H1 (cell line): ENCODE results near the gene ZSWIM6. TPM values are rescaled to one million over a fixed set of nuclear protein-coding genes. Genes with fewer than 3 reads are reported as not detected.

Experiments used
- CTCF ChIA-PET: fragments of 300-600 bp; sonication (Branson Sonifier 250); formaldehyde crosslinking; loops from one replicate; lab custom pipeline; 2021; ENCODE audit not compliant: partially characterized antibody; lab: Charles Lee
- POLR2A ChIA-PET: fragments of 300-600 bp; sonication (Branson Sonifier 250); formaldehyde crosslinking; loops from one replicate; lab custom pipeline; 2021; ENCODE audit warnings: inconsistent platforms; ENCODE audit not compliant: partially characterized antibody; lab: Charles Lee
- DNase-seq, 2 experiments: peaks; one replicate each; pipeline versions ENCODE4 v3.0.0 to v3.0.0-alpha.2; 2010 to 2022; ENCODE audit warnings: low spot score in 2 of 2, low read depth in 1 of 2, mixed read lengths in 1 of 2
- FAIRE-seq: peaks from 2 replicates; lab custom pipeline; 2011; peaks lifted over from hg19 to GRCh38; lab: Jason Lieb, UNC
- H2AFZ ChIP-seq: 2 replicates; pipeline ENCODE4 v1.8.1; 2012; ENCODE audit warnings: low read length, inconsistent platforms
- H2AK5ac ChIP-seq: 2 replicates; pipeline ENCODE4 v1.6.1; 2013; ENCODE audit warnings: low read depth, low read length
- H2BK120ac ChIP-seq: replicated peaks from 2 replicates; pipeline ENCODE3; 2013; ENCODE audit warnings: low read depth, low read length, inconsistent platforms
- H2BK12ac ChIP-seq: 2 replicates; pipeline ENCODE4 v1.6.1; 2013; ENCODE audit warnings: low read depth, low read length
- H2BK15ac ChIP-seq: 2 replicates; pipeline ENCODE4 v1.6.1; 2013; ENCODE audit warnings: low read length
- H2BK20ac ChIP-seq: 2 replicates; pipeline ENCODE4 v1.6.1; 2013; ENCODE audit warnings: low read length
- H2BK5ac ChIP-seq: 2 replicates; pipeline ENCODE4 v1.6.1; 2013; ENCODE audit warnings: low read depth, low read length
- H3K14ac ChIP-seq: 2 replicates; pipeline ENCODE4 v1.6.1; 2013; ENCODE audit warnings: inconsistent platforms; ENCODE audit not compliant: insufficient read length
- H3K18ac ChIP-seq: 2 replicates; pipeline ENCODE4 v1.6.1; 2013; ENCODE audit warnings: low read length; ENCODE audit errors: extremely low read depth
- H3K23ac ChIP-seq: 2 replicates; pipeline ENCODE4 v1.6.1; 2013; ENCODE audit warnings: inconsistent platforms; ENCODE audit not compliant: insufficient read length
- H3K23me2 ChIP-seq: 2 replicates; pipeline ENCODE4 v1.6.1; 2013; ENCODE audit warnings: low read depth, low read length
- H3K27ac ChIP-seq: 2 replicates; pipeline ENCODE4 v1.6.1; 2011; ENCODE audit warnings: low read depth, low read length, inconsistent platforms
- H3K27me3 ChIP-seq, 4 experiments: replicated peaks in 1 of 4; 1 replicate in 1 of 4; 2 replicates in 3 of 4; pipeline versions ENCODE4 v1.6.1 to v1.8.1; 2011 to 2013; ENCODE audit warnings: low read length in 3 of 4, mild to moderate bottlenecking in 3 of 4, inconsistent platforms in 2 of 4, mixed read lengths in 2 of 4, moderate library complexity in 1 of 4; ENCODE audit not compliant: control insufficient read depth in 3 of 4, insufficient read depth in 3 of 4; ENCODE audit errors: extremely low read depth in 1 of 4
- H3K36me3 ChIP-seq, 4 experiments: 2 replicates each; pipeline versions ENCODE4 v1.6.1 to v1.8.1; 2011 to 2013; ENCODE audit warnings: mild to moderate bottlenecking in 4 of 4, low read length in 3 of 4, moderate library complexity in 2 of 4, control low read depth in 1 of 4, inconsistent platforms in 1 of 4; ENCODE audit not compliant: insufficient read depth in 4 of 4, control insufficient read depth in 2 of 4
- H3K4ac ChIP-seq: replicated peaks from 2 replicates; pipeline ENCODE3; 2013; ENCODE audit warnings: low read length, low read depth, mixed read lengths, inconsistent platforms; ENCODE audit not compliant: insufficient read length
- H3K4me1 ChIP-seq, 4 experiments: replicated peaks in 1 of 4; 1 replicate in 1 of 4; 2 replicates in 3 of 4; pipeline versions ENCODE4 v1.6.1 to v1.8.1; 2011 to 2013; ENCODE audit warnings: low read length in 3 of 4, inconsistent platforms in 2 of 4, mixed read lengths in 1 of 4; ENCODE audit not compliant: insufficient read depth in 4 of 4, control insufficient read depth in 3 of 4
- H3K4me2 ChIP-seq, 2 experiments: 2 replicates each; pipeline versions ENCODE4 v1.6.1 to v1.8.1; 2011 to 2013; ENCODE audit warnings: low read depth in 2 of 2, low read length in 2 of 2, control low read depth in 1 of 2, inconsistent platforms in 1 of 2, mild to moderate bottlenecking in 1 of 2; ENCODE audit not compliant: insufficient read depth in 1 of 2
- H3K4me3 ChIP-seq, 4 experiments: fragments of 200-600, 300-600 bp in 1 of 4; sonication (generic), shearing (Covaris generic), sonication (Bioruptor Twin) in 1 of 4; 2 replicates each; pipeline versions ENCODE4 v1.5.1 to v1.8.1; 2011 to 2016; ENCODE audit warnings: low read length in 4 of 4, low read depth in 3 of 4, control low read depth in 2 of 4, inconsistent platforms in 2 of 4, mild to moderate bottlenecking in 2 of 4, mixed read lengths in 1 of 4, moderate library complexity in 1 of 4; ENCODE audit not compliant: insufficient read depth in 2 of 4; ENCODE audit errors: extremely low read depth in 1 of 4
- H3K56ac ChIP-seq: replicated peaks from 2 replicates; pipeline ENCODE3; 2013; ENCODE audit warnings: low read depth, mild to moderate bottlenecking, mixed read lengths, low read length, inconsistent platforms; ENCODE audit not compliant: insufficient read length
- H3K79me1 ChIP-seq: 2 replicates; pipeline ENCODE4 v1.6.1; 2013; ENCODE audit warnings: low read depth, low read length, control low read depth
- H3K79me2 ChIP-seq, 2 experiments: 2 replicates each; pipeline versions ENCODE4 v1.6.1 to v1.8.1; 2012 to 2013; ENCODE audit warnings: low read length in 2 of 2, mild to moderate bottlenecking in 2 of 2, inconsistent platforms in 1 of 2; ENCODE audit not compliant: insufficient read depth in 2 of 2, control insufficient read depth in 1 of 2
- H3K9ac ChIP-seq, 4 experiments: replicated peaks in 1 of 4; 1 replicate in 1 of 4; 2 replicates in 3 of 4; pipeline versions ENCODE4 v1.6.1 to v1.8.1; 2011 to 2013; ENCODE audit warnings: low read depth in 3 of 4, low read length in 3 of 4, control low read depth in 2 of 4, mild to moderate bottlenecking in 2 of 4, moderate library complexity in 2 of 4, inconsistent platforms in 1 of 4; ENCODE audit errors: extremely low read depth in 1 of 4
- H3K9me3 ChIP-seq, 2 experiments: 2 replicates each; pipeline versions ENCODE4 v1.6.1 to v1.8.1; 2012 to 2013; ENCODE audit warnings: mild to moderate bottlenecking in 2 of 2, moderate library complexity in 2 of 2, control low read depth in 1 of 2, inconsistent platforms in 1 of 2, low read depth in 1 of 2, low read length in 1 of 2, mixed read lengths in 1 of 2; ENCODE audit not compliant: insufficient read depth in 2 of 2
- H4K20me1 ChIP-seq, 2 experiments: replicated peaks in 1 of 2; 2 replicates each; pipeline versions ENCODE3 to v1.8.1; 2011 to 2013; ENCODE audit warnings: inconsistent platforms in 2 of 2, low read length in 2 of 2, mild to moderate bottlenecking in 1 of 2; ENCODE audit not compliant: insufficient read depth in 2 of 2, control insufficient read depth in 1 of 2
- H4K5ac ChIP-seq: 2 replicates; pipeline ENCODE4 v1.6.1; 2013; ENCODE audit warnings: low read length, low read depth, mixed read lengths, inconsistent platforms; ENCODE audit not compliant: insufficient read length
- H4K8ac ChIP-seq: 2 replicates; pipeline ENCODE4 v1.8.0; 2013; ENCODE audit warnings: mild to moderate bottlenecking, moderate library complexity, low read length, inconsistent platforms; ENCODE audit not compliant: insufficient read depth; ENCODE audit errors: extremely low read depth
- H4K91ac ChIP-seq: replicated peaks from 2 replicates; pipeline ENCODE3; 2013; ENCODE audit warnings: low read length, mixed read lengths, inconsistent platforms; ENCODE audit not compliant: insufficient read length
- CTCF ChIP-seq, 3 experiments: IDR thresholded peaks; 1 replicate in 2 of 3; 2 replicates in 1 of 3; pipeline versions ENCODE4 v1.5.1 to v1.6.1; 2011; ENCODE audit warnings: low read length in 3 of 3, mild to moderate bottlenecking in 3 of 3, inconsistent platforms in 2 of 3, low read depth in 1 of 3, moderate library complexity in 1 of 3; ENCODE audit not compliant: insufficient read depth in 1 of 3; ENCODE audit errors: control extremely low read depth in 1 of 3
- HDAC2 ChIP-seq, 2 experiments: fragments of 300-600 bp in 1 of 2; sonication (generic) in 1 of 2; IDR thresholded peaks; 2 replicates each; pipeline ENCODE4 v1.6.1; 2011 to 2012; ENCODE audit warnings: low read depth in 2 of 2, low read length in 2 of 2, mild to moderate bottlenecking in 2 of 2, moderate library complexity in 2 of 2, borderline replicate concordance in 1 of 2, inconsistent platforms in 1 of 2
- KDM1A ChIP-seq: fragments of 200-600, 300-600 bp; sonication (generic); IDR thresholded peaks from 2 replicates; pipeline ENCODE4 v1.7.1; 2016; ENCODE audit warnings: mild to moderate bottlenecking, low read length, borderline replicate concordance
- RBBP5 ChIP-seq: IDR thresholded peaks from 2 replicates; pipeline ENCODE4 v1.7.1; 2012; ENCODE audit warnings: low read depth, mild to moderate bottlenecking, inconsistent platforms, low read length, moderate library complexity, borderline replicate concordance
- SIN3A ChIP-seq, 2 experiments: IDR thresholded peaks in 1 of 2; conservative IDR thresholded peaks in 1 of 2; 2 replicates each; pipeline ENCODE4 v1.6.1; 2011 to 2012; ENCODE audit warnings: low read length in 2 of 2, improper control_type of control experiment in 1 of 2, low read depth in 1 of 2, mild to moderate bottlenecking in 1 of 2
- SIX5 ChIP-seq: IDR thresholded peaks from 2 replicates; pipeline ENCODE4 v1.6.1; 2011; ENCODE audit warnings: mild to moderate bottlenecking, low read depth, low read length
- TCF12 ChIP-seq: IDR thresholded peaks from 2 replicates; pipeline ENCODE4 v1.6.1; 2011; ENCODE audit warnings: low read depth, mild to moderate bottlenecking, low read length
- WGBS, 2 experiments: shearing (Covaris generic) in 1 of 2; methylation state at CpG; one replicate each; pipeline versions ENCODE4 v1.1.6 to v1.1.7; 2013 to 2015; ENCODE audit warnings: low lambda C conversion rate in 2 of 2, mixed read lengths in 2 of 2, inconsistent platforms in 1 of 2, low coverage in 1 of 2, missing lambda C conversion rate in 1 of 2; ENCODE audit not compliant: insufficient replicate concordance in 2 of 2, insufficient coverage in 1 of 2, insufficient read length in 1 of 2; ENCODE audit errors: extremely low coverage in 1 of 2, missing lambda C conversion rate in 1 of 2; 5-methylcytosine and 5-hydroxymethylcytosine counted together
- polyA plus RNA-seq, 7 experiments: library from polyadenylated mRNA; depleted of rRNA in 3 of 7; stranded (reverse) in 5 of 7; unstranded in 2 of 7; fragments of >200 nt in 5 of 7; fragments of 200-250 nt in 2 of 7; gene quantifications; 1 replicate in 5 of 7; 2 replicates in 1 of 7; 4 replicates in 1 of 7; pipeline versions ENCODE4 v1.2.1 to v1.2.3, GENCODE V29; 2011 to 2013; ENCODE audit warnings: missing spikeins in 2 of 7, mixed read lengths in 2 of 7
- total RNA-seq: library from RNA; stranded (reverse); fragmentation: NEBNext Ultra II Directional; extraction: Animal tissue kit (Norgen Biotek cat#: 25700); gene quantifications from 2 replicates; pipeline ENCODE4 v1.2.1, GENCODE V29; 2021

ZSWIM6 gene
- total and polyA plus RNA-seq, 2 of the 8 experiments (the other 6 are each of a cell fraction or from before 2014, with no cell fraction given) = 7.9 to 12.4 TPM

- no peak overlapping the region for H3K56ac ChIP-seq
- H3K27ac ChIP-seq = no peak overlapping the region
- no peaks in the 10 kb centered on the region; the same call in 1 of the 2 replicates for H3K23me2 ChIP-seq
- CTCF ChIA-PET = interaction anchor here (0.6 to 2.4 kb wide), 11 partner anchors 9 to 316 kb away, joined by 3 to 9 read pairs (median 3); no protein-coding TSS in a partner anchor
- H3K9me3 ChIP-seq = no peaks in the 10 kb centered on the region
- FAIRE-seq (no peak), DNase-seq (no peak)
- H3K79me1 ChIP-seq = peaks cover 3% of the 10 kb centered on the region; the same call in 1 of the 2 replicates
- H3K79me2 ChIP-seq = peaks cover 0 to 36% of the 10 kb centered on the region in 2 experiments; a peak in 2 of 4 replicates
- POLR2A ChIA-PET = interaction anchor here (1.4 kb wide), 1 partner anchor 32 kb away, joined by 3 read pairs; no protein-coding TSS in a partner anchor
- H2BK15ac ChIP-seq = no peak overlapping the region
- H3K9ac ChIP-seq = no peak overlapping the region
- H4K20me1 ChIP-seq = no peaks in the 10 kb centered on the region
- no peak overlapping the region for H2BK20ac ChIP-seq
- no peak for TF ChIP-seq RBBP5
- no peak for TF ChIP-seq CTCF (IDR thresholded peaks at IDR 0.05; ENCODE audit: control extremely low read depth in 1 of 3, insufficient read depth in 1 of 3, low read depth in 1 of 3, low read length in 3 of 3)
- no peak for TF ChIP-seq HDAC2 (IDR thresholded peaks at IDR 0.05; ENCODE audit: borderline replicate concordance in 1 of 2, low read depth in 2 of 2, low read length in 2 of 2)
- no peak for TF ChIP-seq KDM1A
- no peak for TF ChIP-seq TCF12
- no peak for TF ChIP-seq SIN3A (conservative IDR thresholded peaks at IDR 0.05 in 1 of 2, IDR thresholded peaks at IDR 0.05 in 1 of 2; ENCODE audit: low read depth in 1 of 2, low read length in 2 of 2)
- TF ChIP-seq SIX5 = no peak
- TF ChIP-seq, all 59 proteins: peak for 0
- H2BK12ac ChIP-seq = no peak overlapping the region
- no peak overlapping the region for H3K4me2 ChIP-seq
- H3K36me3 ChIP-seq = no peaks in the 10 kb centered on the region
- H2AK5ac ChIP-seq = no peak overlapping the region
- H2AFZ ChIP-seq = no peak overlapping the region
- no peak overlapping the region for H4K8ac ChIP-seq
- no peaks in the 10 kb centered on the region for H3K27me3 ChIP-seq
- H2BK5ac ChIP-seq = no peak overlapping the region
- 94% methylated on average over 3 of the region's 3 CpGs; no CpG with 5 or more reads in 1 of the 2 experiments for WGBS, 2 experiments
- no peak overlapping the region for H3K23ac ChIP-seq
- no peak overlapping the region for H3K4me3 ChIP-seq
- no peak overlapping the region for H3K14ac ChIP-seq
- no peak overlapping the region for H3K4ac ChIP-seq
- H3K18ac ChIP-seq = no peak overlapping the region
- H4K91ac ChIP-seq = no peak overlapping the region
- H3K4me1 ChIP-seq = peaks cover 0 to 4% (median 0%) of the 10 kb centered on the region in 4 experiments; a peak in 2 of 7 replicates
- H2BK120ac ChIP-seq = no peak overlapping the region
- H4K5ac ChIP-seq = no peak overlapping the region
Measured at GRCh38 chr5:61363401-61364114, 31.5 kb downstream of the ZSWIM6 start.
